Upper lobe of left lung (tissue), 6 donors: Measurements from ENCODE around the gene KDM5B. TPM values are rescaled to one million over a fixed set of nuclear protein-coding genes. Genes with fewer than 3 reads are reported as not detected.

Experiments
- ATAC-seq, 2 donors: fragments of 200-7000 bp; cut with Tn5 transposase; one replicate each; pipeline ENCODE4 v1.9.1; 2022; ENCODE audit warnings: mild to moderate bottlenecking in 2 of 2, moderate library complexity in 2 of 2; ENCODE audit not compliant: low FRiP score in 2 of 2
- DNase-seq, 2 donors: peaks; one replicate each; pipeline ENCODE4 v3.0.0-alpha.2; 2019 to 2020
- H3K27ac ChIP-seq, 4 donors: fragments of 200-600 bp; sonication (generic); one replicate each; pipeline ENCODE4 v1.5.1; 2016 to 2019
- H3K27me3 ChIP-seq, 4 donors: fragments of 200-600 bp; sonication (generic); one replicate each; pipeline ENCODE4 v1.5.1; 2017 to 2019
- H3K36me3 ChIP-seq, 4 donors: fragments of 200-600 bp; sonication (generic); one replicate each; pipeline ENCODE4 v1.5.1; 2016 to 2019
- H3K4me1 ChIP-seq, 4 donors: fragments of 200-600 bp; sonication (generic); one replicate each; pipeline ENCODE4 v1.5.1; 2018 to 2019
- H3K4me3 ChIP-seq, 4 donors: fragments of 200-600 bp; sonication (generic); one replicate each; pipeline ENCODE4 v1.5.1; 2017 to 2019; ENCODE audit warnings: mild to moderate bottlenecking in 2 of 4, moderate library complexity in 1 of 4
- H3K9me3 ChIP-seq, 4 donors: fragments of 200-600 bp; sonication (generic); one replicate each; pipeline ENCODE4 v1.5.1; 2018 to 2019
- CTCF ChIP-seq, 6 experiments: fragments of 450-650 bp in 4 of 6; fragments of 200-600 bp in 2 of 6; sonication (generic) in 2 of 6; IDR thresholded peaks; one replicate each; pipeline ENCODE4 v1.5.1; 2016 to 2019; ENCODE audit warnings: antibody characterized with exemption in 6 of 6
- EP300 ChIP-seq, 4 donors: sonication (generic); formaldehyde crosslinking; IDR thresholded peaks; one replicate each; pipeline ENCODE4 v1.5.1; 2017; ENCODE audit warnings: antibody characterized with exemption in 4 of 4, control low read depth in 2 of 4
- POLR2A ChIP-seq, 4 donors: fragments of 450-650 bp; IDR thresholded peaks; one replicate each; pipeline ENCODE4 v1.5.1; 2016 to 2017; ENCODE audit warnings: antibody characterized with exemption in 4 of 4, mild to moderate bottlenecking in 2 of 4
- POLR2AphosphoS5 ChIP-seq, 2 donors: sonication (generic); formaldehyde crosslinking; IDR thresholded peaks; one replicate each; pipeline ENCODE4 v1.5.1; 2017; ENCODE audit warnings: antibody characterized with exemption in 2 of 2
- WGBS, 2 donors: methylation state at CpG; one replicate each; pipeline ENCODE4 v1.1.5; 2017 to 2018; 5-methylcytosine and 5-hydroxymethylcytosine counted together
- total RNA-seq, 6 donors: library from RNA; depleted of rRNA in 4 of 6; stranded (reverse); fragments of >200 nt in 4 of 6; gene quantifications; one replicate each; pipeline versions ENCODE4 v1.1.0 to v1.2.1, GENCODE V29; 2016 to 2021
- donor health status: DM: no; HTN: no; CAD: no; lungs with moderate emphysema.
- donor health status: DM: no; HTN: yes; CAD: no; lungs with severe emphysema.

The KDM5B gene
- total RNA-seq, 6 donors from 2014 or later: 42.2 to 102 (median 51.6) TPM

- Histone ChIP-seq H3K36me3 (no peaks in the 10 kb centered on the region), H3K4me1 (peaks cover 6 to 27% (median 15%) of the 10 kb centered on the region in 4 donors), H3K9me3 (no peaks in the 10 kb centered on the region), H3K4me3 (no peak overlapping the region), H3K27ac (no peak overlapping the region), H3K27me3 (no peaks in the 10 kb centered on the region)
- no peak for DNase-seq
- WGBS, 2 donors: 76 to 77% methylated on average over 7 to 9 of the region's 9 CpGs
- no peak for ATAC-seq
- TF ChIP-seq CTCF (IDR thresholded peaks at IDR 0.05): no peak
- TF ChIP-seq POLR2AphosphoS5 (IDR thresholded peaks at IDR 0.05): no peak
- TF ChIP-seq POLR2A (IDR thresholded peaks at IDR 0.05): no peak
- TF ChIP-seq EP300 (IDR thresholded peaks at IDR 0.05): no peak
Observed at GRCh38 chr1:202812176-202813026, 4.2 kb upstream of the KDM5B start.

- no peaks in the 10 kb centered on the region for H3K36me3 ChIP-seq
- peak overlapping the region; percentile 80 to 92 (median 88) for H3K27ac ChIP-seq
- WGBS, 2 donors: 10 to 25% methylated on average over 18 to 43 of the region's 43 CpGs
- peaks cover 6 to 29% (median 19%) of the 10 kb centered on the region in 4 donors for H3K4me1 ChIP-seq
- H3K4me3 ChIP-seq: peak overlapping the region; percentile 79 to 94 (median 86)
- H3K9me3 ChIP-seq: no peaks in the 10 kb centered on the region
- ATAC-seq (peak; percentile 1 to 19), DNase-seq (peak; percentile 27 to 85)
- TF ChIP-seq POLR2AphosphoS5 (IDR thresholded peaks at IDR 0.05) (no peak), POLR2A (IDR thresholded peaks at IDR 0.05) (no peak), EP300 (IDR thresholded peaks at IDR 0.05) (no peak), CTCF (IDR thresholded peaks at IDR 0.05) (no peak)
- H3K27me3 ChIP-seq: no peaks in the 10 kb centered on the region
Observed at GRCh38 chr1:202811296-202812175, 3.3 kb upstream of the KDM5B start.

DNA sequence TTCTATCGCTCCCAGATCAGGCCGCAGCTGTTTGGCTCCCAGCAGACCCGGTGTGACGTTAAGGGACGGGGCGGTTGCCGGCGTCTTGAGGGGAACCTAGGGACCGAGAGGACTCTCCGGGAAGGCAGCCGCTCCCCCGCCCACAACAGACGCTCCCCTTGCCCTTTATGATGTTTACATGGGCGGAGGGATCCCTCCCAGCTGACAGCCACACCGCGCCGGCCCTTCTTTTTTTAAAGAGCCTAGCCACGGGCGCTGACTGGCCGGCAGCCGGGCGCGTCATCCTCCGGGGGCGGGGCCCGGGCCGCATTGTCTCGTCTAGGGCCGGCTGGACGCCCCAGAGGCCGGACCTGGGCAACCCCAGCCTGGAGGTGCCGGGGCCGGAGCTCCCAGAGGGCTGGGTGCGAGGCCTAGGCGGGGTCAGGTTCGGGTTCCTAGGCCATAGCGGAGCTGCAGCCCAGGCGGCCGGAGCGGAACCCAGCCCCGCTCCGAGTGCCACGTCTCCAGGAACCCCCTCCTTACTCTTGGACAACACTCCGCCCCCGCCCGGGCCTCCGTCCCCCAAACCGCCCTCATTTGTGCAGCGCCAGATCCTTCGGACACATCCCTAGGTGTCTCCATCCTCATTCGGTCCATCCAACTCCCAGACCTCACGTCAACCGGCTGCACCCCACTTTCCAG is 2.5 kb upstream of the KDM5B start, which contains the start of gene PCAT6:
Gene PCAT6 (plus strand): TSS at position 340 of the 681 bp plus-strand sequence.
- TF ChIP-seq CTCF (IDR thresholded peaks at IDR 0.05): no peak
- TF ChIP-seq EP300 (IDR thresholded peaks at IDR 0.05): peak in 1 of 4 donors; percentile 34
- TF ChIP-seq POLR2AphosphoS5 (IDR thresholded peaks at IDR 0.05): peak; percentile 89 to 96
- peak; percentile 12 to 92 (median 70) for TF ChIP-seq POLR2A (IDR thresholded peaks at IDR 0.05)
- ATAC-seq: peak; percentile 95 to 97
- H3K4me1 ChIP-seq: peaks cover 14 to 37% (median 26%) of the 10 kb centered on the region in 4 donors
- DNase-seq: peak; percentile 98 to 99
- H3K27ac ChIP-seq: peak within 1 kb of the TSS; percentile 80 to 92 (median 88)
- peak within 1 kb of the TSS; percentile 79 to 94 (median 86) for H3K4me3 ChIP-seq
- no peaks in the 10 kb centered on the region for H3K36me3 ChIP-seq
- 0 to 8% methylated on average over 4 to 47 of the region's 53 CpGs for WGBS, 2 donors
- no peaks in the 10 kb centered on the region for H3K27me3 ChIP-seq
- H3K9me3 ChIP-seq: no peaks in the 10 kb centered on the region

DNA sequence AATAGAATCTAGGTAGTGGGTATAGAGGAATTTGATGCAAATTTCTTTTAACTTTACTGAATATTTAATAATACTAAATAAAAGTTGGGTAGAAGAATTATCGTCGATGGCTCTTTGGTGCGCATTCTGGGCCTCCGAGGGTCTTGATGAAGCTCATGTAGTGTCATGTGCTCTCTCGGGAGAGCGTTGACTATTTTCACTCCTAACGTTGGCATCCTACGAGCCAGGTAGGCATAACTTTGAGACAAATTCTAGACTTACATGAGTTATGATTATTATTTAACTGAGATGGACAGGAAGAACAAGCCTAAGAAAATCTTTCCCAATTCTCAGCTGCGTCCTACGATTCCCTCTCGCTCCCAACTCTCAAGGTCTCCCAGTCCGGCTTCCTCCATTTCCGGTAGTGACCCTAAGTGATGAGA is 2.0 kb upstream of the KDM5B start:
- 9 to 11% methylated on average over 11 to 13 of the region's 13 CpGs for WGBS, 2 donors

More for the DNA sequence above, 2.0 kb upstream of the KDM5B start:
- no peaks in the 10 kb centered on the region for H3K9me3 ChIP-seq
- TF ChIP-seq EP300 (IDR thresholded peaks at IDR 0.05) (no peak), CTCF (IDR thresholded peaks at IDR 0.05) (no peak), POLR2AphosphoS5 (IDR thresholded peaks at IDR 0.05) (no peak), POLR2A (IDR thresholded peaks at IDR 0.05) (no peak)
- peaks cover 18 to 42% (median 26%) of the 10 kb centered on the region in 4 donors for H3K4me1 ChIP-seq
- ATAC-seq: no peak
- H3K36me3 ChIP-seq: no peaks in the 10 kb centered on the region
- peak overlapping the region; percentile 79 to 94 (median 86) for H3K4me3 ChIP-seq
- H3K27ac ChIP-seq: peak overlapping the region; percentile 80 to 92 (median 88)
- no peaks in the 10 kb centered on the region for H3K27me3 ChIP-seq
- no peak for DNase-seq
